Activated CD4-positive, alpha-beta T cell treated with anti-CD3 and anti-CD28 coated beads for 36 hours (primary cell): ENCODE results near the gene INAFM1. TPM values are rescaled to one million over a fixed set of nuclear protein-coding genes. Genes with fewer than 3 reads are reported as not detected.

Source experiments
- ATAC-seq: fragments of 200-7000 bp; cut with Tn5 transposase; one replicate; pipeline ENCODE4 v1.10.0; 2021; ENCODE audit warnings: mild to moderate bottlenecking, moderate library complexity
- CTCF ChIA-PET: fragments of 350-600 bp; sonication (Branson Sonifier 250); formaldehyde crosslinking; loops from one replicate; lab custom pipeline; 2021; ENCODE audit warnings: antibody characterized with exemption; lab: Charles Lee
- POLR2A ChIA-PET: fragments of 350-600 bp; sonication (Branson Sonifier 250); formaldehyde crosslinking; loops from one replicate; lab custom pipeline; 2021; ENCODE audit warnings: antibody characterized with exemption, inconsistent platforms; lab: Charles Lee
- DNase-seq: peaks from one replicate; pipeline ENCODE4 v3.0.0-alpha.2; 2020
- H3K27ac Mint-ChIP-seq: one replicate; pipeline ENCODE4 v1.8.0; 2021; ENCODE audit warnings: mixed read lengths
- H3K27me3 Mint-ChIP-seq: one replicate; pipeline ENCODE4 v1.8.0; 2021; ENCODE audit warnings: mixed read lengths
- H3K36me3 Mint-ChIP-seq: one replicate; pipeline ENCODE4 v1.8.0; 2021; ENCODE audit warnings: low read depth, mixed read lengths
- H3K4me1 Mint-ChIP-seq: one replicate; pipeline ENCODE4 v1.8.0; 2021; ENCODE audit warnings: mixed read lengths
- H3K4me3 Mint-ChIP-seq: one replicate; pipeline ENCODE4 v1.8.0; 2021; ENCODE audit warnings: mild to moderate bottlenecking, moderate library complexity, mixed read lengths
- H3K9me3 Mint-ChIP-seq: one replicate; pipeline ENCODE4 v1.8.0; 2021; ENCODE audit warnings: low read depth, mixed read lengths
- intact Hi-C, 2 experiments: fragments of 100-400 bp; cut with DNase I in 1 of 2; cut with micrococcal nuclease in 1 of 2; formaldehyde crosslinking; loops; one replicate each; pipeline versions ENCODE4 v1.14.2 to v1.15.1; 2022 to 2024; cut with DNase I, micrococcal nuclease
- total RNA-seq, 2 experiments: library from RNA; stranded (reverse); gene quantifications; one replicate each; pipeline ENCODE4 v1.2.3, GENCODE V29; 2021

Gene INAFM1
- total RNA-seq, 2 experiments from 2014 or later = 11.7 to 13.2 TPM

DNA sequence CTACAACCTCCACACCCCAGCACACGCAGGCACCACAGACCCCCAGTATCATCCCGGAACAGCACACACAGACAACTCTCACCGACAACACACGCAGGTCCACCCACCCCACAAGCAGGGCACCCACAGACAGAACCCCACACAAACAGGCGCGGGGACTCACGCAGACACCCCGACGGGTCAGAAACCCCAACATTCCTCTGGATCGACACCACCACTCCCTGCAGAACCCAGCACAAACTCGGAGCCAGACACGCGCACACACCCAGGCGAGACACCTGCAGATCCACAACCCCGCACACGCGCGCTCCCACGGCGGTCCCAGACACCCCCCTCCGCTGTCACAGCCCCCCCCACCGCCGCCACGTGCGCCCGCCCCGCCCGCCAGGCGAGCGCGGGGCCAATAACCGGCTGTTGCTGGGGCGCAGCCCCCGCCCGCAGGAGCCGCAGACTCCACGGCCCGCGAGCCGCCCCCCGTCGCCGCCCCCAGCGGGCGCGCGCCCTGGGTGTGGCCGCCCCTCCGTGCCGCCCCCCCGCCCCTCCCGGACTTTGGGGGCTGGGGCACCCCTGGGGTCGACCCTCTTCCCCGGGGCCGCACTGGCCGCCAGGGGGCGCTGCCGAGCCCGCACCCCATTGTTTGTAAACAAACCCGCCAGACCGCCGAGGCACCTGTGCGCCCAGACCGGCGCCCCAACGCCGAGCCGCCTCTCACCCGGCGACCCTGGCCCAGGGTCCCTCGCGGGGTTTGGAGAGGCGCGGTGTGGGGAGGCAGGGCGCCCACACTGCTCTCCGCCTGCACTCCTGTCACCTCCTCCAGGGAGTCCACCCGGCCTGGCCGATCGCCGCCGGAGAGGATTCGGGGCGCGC lies 44.4 kb upstream of the INAFM1 start:
- peak; percentile 87 for DNase-seq
- ChIA-PET CTCF (interaction anchor here (0.6 kb wide), 1 partner anchor 370 kb away, joined by 4 read pairs; no protein-coding TSS in a partner anchor), POLR2A (interaction anchor here (0.6 to 1.1 kb wide), 2 partner anchors 14 to 49 kb away, joined by 3 to 5 read pairs; no protein-coding TSS in a partner anchor)
- Mint-ChIP-seq H3K36me3 (peaks cover 5% of the 10 kb centered on the region), H3K9me3 (no peaks in the 10 kb centered on the region), H3K27ac (no peak overlapping the region), H3K4me1 (peaks cover 35% of the 10 kb centered on the region), H3K4me3 (peak overlapping the region; percentile 48), H3K27me3 (no peaks in the 10 kb centered on the region)
- ATAC-seq = no peak
- intact Hi-C loops = loop anchor here (1.0 kb wide), 2 partner anchors 11 to 14 kb away; no protein-coding TSS in a partner anchor

DNA sequence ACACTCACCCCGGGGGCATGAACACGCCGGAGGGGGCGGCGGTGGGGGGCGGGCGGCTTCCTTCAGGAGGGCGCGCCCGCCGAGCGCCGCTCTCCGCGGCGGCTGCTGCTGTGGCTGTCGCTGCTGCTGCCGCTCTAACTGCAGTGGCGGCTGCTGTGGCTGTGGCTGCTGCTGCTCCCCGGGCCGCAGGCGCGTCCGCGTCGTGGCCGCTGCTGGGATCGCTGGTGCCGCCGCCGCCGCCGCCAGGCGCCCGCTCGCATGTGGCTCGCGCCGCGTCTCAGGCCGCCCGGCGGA lies 43.8 kb upstream of the INAFM1 start, which contains the start of gene BBC3:
Gene BBC3 (minus strand): TSS at position 279 of the 294 bp plus-strand sequence. CDS start 2,768 bp downstream, outside the sequence.
- POLR2A ChIA-PET = no interaction called here
- DNase-seq (no peak), ATAC-seq (no peak)
- peaks cover 30% of the 10 kb centered on the region for H3K4me1 Mint-ChIP-seq
- peak within 1 kb of the TSS; percentile 71 for H3K27ac Mint-ChIP-seq
- peak within 1 kb of the TSS; percentile 61 for H3K4me3 Mint-ChIP-seq
- H3K9me3 Mint-ChIP-seq = no peaks in the 10 kb centered on the region
- intact Hi-C loops = loop anchor here (1.0 kb wide), 4 partner anchors 10 to 43 kb away; partner anchors contain the start of genes CCDC9 (in 1 of the 2) and INAFM1 (in 1 of the 2)
- H3K36me3 Mint-ChIP-seq = no peaks in the 10 kb centered on the region
- CTCF ChIA-PET = no interaction called here
- no peaks in the 10 kb centered on the region for H3K27me3 Mint-ChIP-seq

DNA sequence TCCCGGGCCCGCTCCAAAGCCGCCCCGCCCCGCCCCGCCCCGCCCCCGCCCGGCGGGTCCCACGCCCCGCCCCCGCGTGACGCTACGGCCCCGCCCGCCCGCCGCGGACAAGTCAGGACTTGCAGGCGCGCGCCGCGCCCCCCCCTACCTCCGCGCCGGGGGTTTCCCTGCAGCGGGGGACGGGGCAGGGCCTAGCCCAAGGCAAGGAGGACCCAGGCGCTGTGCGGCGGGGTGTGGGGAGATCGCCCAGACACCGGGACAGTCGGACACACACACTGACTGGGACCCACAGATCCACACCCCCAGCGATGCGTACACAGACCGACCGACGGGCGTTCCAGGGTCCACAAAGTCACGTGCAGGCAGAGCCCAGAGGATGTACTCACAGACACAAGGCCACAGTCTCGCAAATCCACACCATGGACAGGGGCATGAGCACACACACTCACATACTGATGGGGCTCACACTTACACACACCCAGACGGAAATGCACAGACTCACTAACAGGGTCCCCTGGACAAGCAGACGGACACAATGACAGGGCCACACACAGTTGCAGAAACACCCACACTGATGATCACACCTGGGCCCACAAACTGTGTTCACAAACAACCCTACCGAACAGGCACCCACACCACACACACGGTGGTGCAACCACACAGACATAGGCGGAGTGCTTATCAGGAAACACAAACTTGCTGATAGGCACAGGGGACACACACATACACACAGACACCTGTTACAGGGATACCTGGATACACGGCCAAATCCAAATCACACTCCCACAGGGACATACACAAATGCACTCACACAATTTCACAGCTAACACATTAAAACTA lies 43.2 kb upstream of the INAFM1 start:
- ChIA-PET CTCF (interaction anchor here (1.0 to 2.1 kb wide), 5 partner anchors 8 to 20 kb away, joined by 3 to 19 read pairs (median 4); no protein-coding TSS in a partner anchor), POLR2A (no interaction called here)
- DNase-seq = peak; percentile 95
- Mint-ChIP-seq H3K27ac (peak overlapping the region; percentile 71), H3K9me3 (no peaks in the 10 kb centered on the region), H3K27me3 (no peaks in the 10 kb centered on the region), H3K4me1 (peaks cover 30% of the 10 kb centered on the region), H3K4me3 (peak overlapping the region; percentile 61), H3K36me3 (no peaks in the 10 kb centered on the region)
- peak; percentile 63 for ATAC-seq
- intact Hi-C loops = loop anchor here in 1 of 2 experiments (1.0 kb wide), 3 partner anchors 10 to 43 kb away; partner anchors contain the start of genes CCDC9 and INAFM1

DNA sequence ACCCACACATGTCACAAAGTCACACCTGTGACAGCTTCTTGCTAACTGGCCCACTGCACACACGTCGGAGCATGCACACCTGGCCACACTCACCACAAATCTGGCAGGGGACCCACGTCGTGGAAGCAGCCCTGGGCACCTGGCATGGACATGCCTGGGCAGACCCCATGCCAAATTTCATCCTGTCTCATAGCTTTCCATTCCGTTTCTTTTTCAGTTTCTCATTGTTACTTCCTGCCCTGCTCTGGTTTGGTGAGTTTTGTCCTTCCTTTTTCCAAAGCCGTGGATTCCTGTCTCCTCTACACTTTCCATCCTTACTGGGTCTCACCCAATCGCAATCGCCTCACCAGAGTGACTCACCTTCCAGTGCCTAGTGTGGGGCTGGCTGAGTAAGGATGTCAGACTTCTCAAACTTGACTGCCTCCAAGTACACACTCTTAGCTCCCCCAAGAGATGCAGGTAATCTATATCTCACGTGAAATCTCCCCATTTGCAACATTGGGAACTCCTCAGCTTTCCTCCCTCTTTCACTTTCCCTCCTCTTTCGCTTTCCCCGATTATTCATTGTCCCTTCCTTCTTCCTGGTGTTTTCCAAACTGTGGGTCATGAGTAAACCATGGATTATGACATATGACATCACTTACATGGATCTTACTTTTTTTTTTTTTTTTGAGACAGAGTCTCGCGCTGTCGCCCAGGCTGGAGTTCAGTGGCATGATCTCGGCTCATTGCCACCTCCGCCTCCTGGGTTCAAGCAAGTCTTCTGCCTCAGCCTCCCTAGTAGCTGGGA lies 42.1 kb upstream of the INAFM1 start:
- Mint-ChIP-seq H3K36me3 (no peaks in the 10 kb centered on the region), H3K4me3 (peak overlapping the region; percentile 61), H3K27ac (peak overlapping the region; percentile 76), H3K4me1 (peaks cover 22% of the 10 kb centered on the region), H3K27me3 (no peaks in the 10 kb centered on the region), H3K9me3 (no peaks in the 10 kb centered on the region)
- DNase-seq (peak; percentile 66), ATAC-seq (peak; percentile 31)
- CTCF ChIA-PET = interaction anchor here (0.6 to 2.1 kb wide), 9 partner anchors 9 to 692 kb away, joined by 3 to 19 read pairs (median 4); no protein-coding TSS in a partner anchor
- POLR2A ChIA-PET = interaction anchor here (0.6 to 1.3 kb wide), 2 partner anchors 8 to 11 kb away, joined by 3 to 4 read pairs; no protein-coding TSS in a partner anchor
- intact Hi-C loops = no loop called here

DNA sequence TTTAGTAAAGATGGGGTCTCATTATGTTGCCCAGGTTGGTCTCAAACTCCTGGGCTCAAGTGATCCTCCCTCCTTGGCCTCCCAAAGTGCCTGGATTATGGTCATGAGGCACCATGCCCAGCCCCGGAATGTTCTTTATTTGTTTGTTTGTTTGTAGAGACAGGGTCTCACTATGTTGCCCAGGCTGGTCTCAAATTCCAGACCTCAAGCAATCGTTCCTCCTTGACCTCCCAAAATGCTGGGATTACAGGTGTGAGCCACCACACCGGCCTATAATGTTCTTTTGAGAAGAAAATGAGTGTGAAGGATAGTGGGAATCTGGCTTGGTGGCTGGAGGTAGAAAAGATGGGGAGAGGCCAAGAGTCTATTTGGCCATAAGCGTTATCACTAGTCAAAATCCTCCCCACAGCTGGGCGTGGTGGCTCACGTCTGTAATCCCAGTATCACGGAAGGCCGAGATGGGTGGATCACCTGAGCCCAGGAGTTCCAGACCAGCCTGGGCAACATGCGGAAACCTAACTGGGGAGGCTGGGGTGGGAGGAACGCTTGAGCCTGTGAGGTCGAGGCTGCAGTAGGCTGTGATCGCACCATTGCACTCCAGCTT lies 38.5 kb upstream of the INAFM1 start:
- Mint-ChIP-seq H3K27ac (no peak overlapping the region), H3K9me3 (no peaks in the 10 kb centered on the region), H3K36me3 (peaks cover 4% of the 10 kb centered on the region), H3K4me3 (no peak overlapping the region), H3K27me3 (peaks cover 3% of the 10 kb centered on the region), H3K4me1 (peaks cover 36% of the 10 kb centered on the region)
- DNase-seq (no peak), ATAC-seq (no peak)
- ChIA-PET CTCF (interaction anchor here (2.0 kb wide), 1 partner anchor 26 kb away, joined by 8 read pairs; no protein-coding TSS in a partner anchor), POLR2A (no interaction called here)
- intact Hi-C loops = no loop called here

DNA sequence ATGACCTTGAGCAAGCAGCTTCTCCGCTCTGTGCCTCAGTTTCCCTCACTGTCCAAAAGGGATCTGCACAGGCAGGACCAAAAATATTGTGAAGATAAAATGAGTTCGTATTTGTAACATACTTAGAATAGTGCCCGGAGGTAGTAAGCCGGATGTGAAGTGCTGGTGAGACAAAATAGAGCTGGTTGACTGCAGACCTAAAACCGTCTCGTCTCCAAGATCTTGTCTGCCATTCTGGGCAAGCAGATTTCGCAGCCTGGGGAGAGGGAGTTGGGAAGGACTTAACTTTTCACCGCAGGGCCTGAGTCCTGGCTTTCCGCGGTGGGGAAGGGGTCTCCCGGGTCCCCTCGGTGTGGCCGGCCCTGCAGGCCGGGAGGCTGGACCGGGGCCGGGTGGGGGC lies 35.5 kb upstream of the INAFM1 start:
- intact Hi-C loops = no loop called here
- Mint-ChIP-seq H3K4me1 (peaks cover 25% of the 10 kb centered on the region), H3K9me3 (no peaks in the 10 kb centered on the region), H3K27ac (no peak overlapping the region), H3K36me3 (peaks cover 7% of the 10 kb centered on the region), H3K27me3 (peaks cover 3% of the 10 kb centered on the region), H3K4me3 (peak overlapping the region; percentile 56)
- ATAC-seq (no peak), DNase-seq (peak; percentile 23)
- POLR2A ChIA-PET = interaction anchor here (1.0 kb wide), 1 partner anchor 13 kb away, joined by 3 read pairs; no protein-coding TSS in a partner anchor
- CTCF ChIA-PET = interaction anchor here (1.2 kb wide), 1 partner anchor 28 kb away, joined by 7 read pairs; no protein-coding TSS in a partner anchor

DNA sequence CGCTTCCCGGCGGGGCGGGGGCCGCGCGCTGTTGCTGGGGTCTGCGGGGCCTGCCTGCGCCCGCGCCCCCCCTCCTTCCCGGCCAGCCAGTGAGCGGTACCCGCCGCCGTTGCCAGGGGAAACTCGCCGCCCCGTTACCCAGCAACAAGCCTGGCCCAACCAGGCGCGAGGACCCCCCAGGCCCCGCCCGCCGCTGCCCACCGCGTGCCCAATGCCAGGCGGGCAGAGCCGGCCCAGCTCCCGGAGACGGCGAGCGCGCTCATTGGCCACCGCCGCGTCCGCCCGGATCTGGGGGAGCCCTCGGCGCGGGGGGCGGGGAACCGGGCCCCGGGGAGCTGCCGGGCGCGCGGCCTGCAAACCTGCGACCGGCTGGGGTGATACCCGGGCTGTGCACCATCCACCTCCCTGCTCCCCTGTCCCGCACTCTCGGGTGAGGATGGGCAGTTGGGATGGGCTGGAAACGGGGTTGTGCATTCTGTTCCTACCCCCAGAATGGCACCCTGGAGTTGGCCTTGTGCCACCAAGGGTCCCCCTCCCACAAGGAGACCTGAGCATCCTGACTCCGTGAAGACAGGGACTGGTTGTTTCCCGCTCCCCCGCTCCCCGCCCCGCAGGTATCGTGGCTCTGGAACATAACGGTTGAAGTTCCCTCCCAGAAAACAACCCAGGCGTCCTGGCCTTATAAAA lies 34.9 kb upstream of the INAFM1 start:
- Mint-ChIP-seq H3K36me3 (peaks cover 7% of the 10 kb centered on the region), H3K27ac (no peak overlapping the region), H3K9me3 (no peaks in the 10 kb centered on the region), H3K27me3 (peaks cover 3% of the 10 kb centered on the region), H3K4me3 (no peak overlapping the region), H3K4me1 (peaks cover 29% of the 10 kb centered on the region)
- ChIA-PET CTCF (interaction anchor here (1.2 kb wide), 1 partner anchor 29 kb away, joined by 7 read pairs; no protein-coding TSS in a partner anchor), POLR2A (interaction anchor here (0.9 to 1.0 kb wide), 2 partner anchors 14 kb away, joined by 3 read pairs; no protein-coding TSS in a partner anchor)
- ATAC-seq (no peak), DNase-seq (peak; percentile 64)
- intact Hi-C loops = loop anchor here (5.0 to 10.0 kb wide), 3 partner anchors 205 to 452 kb away; partner anchors contain the start of genes AP2S1 (in 1 of the 2) and SLC1A5 (in 1 of the 2)

DNA sequence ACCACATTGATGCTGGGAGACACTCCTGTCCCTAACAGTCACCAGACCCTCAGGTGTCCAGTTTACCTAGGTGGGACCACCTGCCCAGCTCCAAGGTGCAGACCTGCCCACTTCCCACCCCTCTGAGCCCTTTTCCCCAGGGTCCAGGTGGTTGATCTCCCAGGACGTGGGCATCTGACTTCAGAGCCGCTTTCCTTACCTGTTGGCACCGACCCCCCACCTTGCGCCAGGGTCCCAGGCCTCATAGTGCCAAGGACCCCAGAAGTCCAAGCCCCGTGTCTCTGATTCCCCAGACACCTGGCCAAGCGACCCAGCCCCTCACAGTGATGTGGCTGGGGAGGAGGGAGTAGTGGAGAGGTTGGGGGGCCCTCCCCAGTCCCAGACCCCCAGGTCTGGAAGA lies 34.1 kb upstream of the INAFM1 start:
- H3K9me3 Mint-ChIP-seq = no peaks in the 10 kb centered on the region
- intact Hi-C loops = loop anchor here (5.0 to 10.0 kb wide), 3 partner anchors 206 to 453 kb away; partner anchors contain the start of genes AP2S1 (in 1 of the 2) and SLC1A5 (in 1 of the 2)
- DNase-seq = no peak
- ChIA-PET CTCF (interaction anchor here (1.2 kb wide), 1 partner anchor 30 kb away, joined by 6 read pairs; no protein-coding TSS in a partner anchor), POLR2A (interaction anchor here (0.7 to 0.9 kb wide), 2 partner anchors 8 to 15 kb away, joined by 3 read pairs; no protein-coding TSS in a partner anchor)
- peaks cover 7% of the 10 kb centered on the region for H3K36me3 Mint-ChIP-seq
- H3K4me1 Mint-ChIP-seq = peaks cover 36% of the 10 kb centered on the region
- peaks cover 3% of the 10 kb centered on the region for H3K27me3 Mint-ChIP-seq
- no peak overlapping the region for H3K4me3 Mint-ChIP-seq
- ATAC-seq = no peak
- H3K27ac Mint-ChIP-seq = no peak overlapping the region
